GM06990 (cell line): ENCODE results near the gene STH.

Experiments used
- DNase-seq: peaks from one replicate; pipeline ENCODE4 v3.0.0-alpha.2; 2011; ENCODE audit not compliant: insufficient read length; ENCODE audit errors: extremely low read depth
- H3K27me3 ChIP-seq: replicated peaks from 2 replicates; pipeline ENCODE4 v1.6.0; 2011; ENCODE audit warnings: low read length; ENCODE audit not compliant: control insufficient read depth, insufficient read depth
- H3K36me3 ChIP-seq: 2 replicates; pipeline ENCODE4 v1.5.1; 2011; ENCODE audit warnings: low read length; ENCODE audit not compliant: control insufficient read depth, insufficient read depth
- H3K4me3 ChIP-seq: replicated peaks from 2 replicates; pipeline ENCODE4 v1.5.1; 2011; ENCODE audit warnings: low read depth, mild to moderate bottlenecking, control low read depth, low read length
- CTCF ChIP-seq: IDR thresholded peaks from 2 replicates; pipeline ENCODE4 v1.5.1; 2011; ENCODE audit warnings: low read length, control low read depth, mild to moderate bottlenecking, inconsistent platforms; ENCODE audit not compliant: insufficient read depth, poor library complexity, severe bottlenecking

Gene STH

GRCh38 chr17:46037722-46038255 lies 38.7 kb downstream of the STH start:
- H3K4me3 ChIP-seq: no peak overlapping the region
- H3K27me3 ChIP-seq: no peaks in the 10 kb centered on the region
- no peak for TF ChIP-seq CTCF
- no peak for DNase-seq
- H3K36me3 ChIP-seq: peaks cover 31% of the 10 kb centered on the region

- no peak overlapping the region for H3K4me3 ChIP-seq
These were observed 39.4 kb downstream of the STH start for GRCh38 chr17:46038414-46038813.

GRCh38 chr17:46038937-46039336 lies 39.9 kb downstream of the STH start:
- Histone ChIP-seq H3K27me3 (no peaks in the 10 kb centered on the region), H3K36me3 (peaks cover 23% of the 10 kb centered on the region), H3K4me3 (no peak overlapping the region)
- TF ChIP-seq CTCF: no peak
- DNase-seq: no peak

More at GRCh38 chr17:46038414-46038813, 39.4 kb downstream of the STH start:
- TF ChIP-seq CTCF: no peak
- Histone ChIP-seq H3K36me3 (peaks cover 28% of the 10 kb centered on the region), H3K27me3 (no peaks in the 10 kb centered on the region)
- no peak for DNase-seq

GRCh38 chr17:46039592-46040186 lies 40.6 kb downstream of the STH start:
- DNase-seq: no peak
- no peak for TF ChIP-seq CTCF
- no peaks in the 10 kb centered on the region for H3K27me3 ChIP-seq
- H3K4me3 ChIP-seq: no peak overlapping the region
- peaks cover 20% of the 10 kb centered on the region for H3K36me3 ChIP-seq

GRCh38 chr17:46042246-46042645 lies 43.2 kb downstream of the STH start:
- no peak for TF ChIP-seq CTCF
- Histone ChIP-seq H3K27me3 (no peaks in the 10 kb centered on the region), H3K4me3 (no peak overlapping the region), H3K36me3 (peaks cover 23% of the 10 kb centered on the region)
- DNase-seq: no peak
